HG02763 (cell line): Measurements from ENCODE around the gene OGFOD3.
"Not testable (repeated sequence)": the region's sequence is repeated elsewhere in the genome, so short reads cannot be mapped to it uniquely, and the experiment has no call there.

ENCODE experiments used
- ATAC-seq: cut with Tn5 transposase; IDR thresholded peaks from one replicate; pipeline ENCODE4 v1.9.1; 2021; ENCODE audit warnings: mild to moderate bottlenecking, moderate library complexity; ENCODE audit not compliant: unreplicated experiment

The OGFOD3 gene

DNA sequence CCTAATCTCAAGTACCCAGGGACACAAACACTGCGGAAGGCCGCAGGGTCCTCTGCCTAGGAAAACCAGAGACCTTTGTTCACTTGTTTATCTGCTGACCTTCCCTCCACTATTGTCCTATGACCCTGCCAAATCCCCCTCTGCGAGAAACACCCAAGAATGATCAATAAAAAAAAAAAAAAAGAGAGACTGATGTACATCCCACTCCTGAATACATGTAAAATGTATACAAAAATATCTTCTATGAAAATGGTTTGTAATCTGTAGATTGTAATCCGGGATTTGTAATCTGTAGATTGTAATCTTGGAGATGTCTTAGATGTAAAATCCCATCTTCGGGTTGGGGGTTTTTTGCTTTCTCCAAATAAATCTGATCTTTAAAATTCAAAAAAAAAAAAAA is 41.1 kb downstream of the OGFOD3 start:
- not testable (repeated sequence) for ATAC-seq

DNA sequence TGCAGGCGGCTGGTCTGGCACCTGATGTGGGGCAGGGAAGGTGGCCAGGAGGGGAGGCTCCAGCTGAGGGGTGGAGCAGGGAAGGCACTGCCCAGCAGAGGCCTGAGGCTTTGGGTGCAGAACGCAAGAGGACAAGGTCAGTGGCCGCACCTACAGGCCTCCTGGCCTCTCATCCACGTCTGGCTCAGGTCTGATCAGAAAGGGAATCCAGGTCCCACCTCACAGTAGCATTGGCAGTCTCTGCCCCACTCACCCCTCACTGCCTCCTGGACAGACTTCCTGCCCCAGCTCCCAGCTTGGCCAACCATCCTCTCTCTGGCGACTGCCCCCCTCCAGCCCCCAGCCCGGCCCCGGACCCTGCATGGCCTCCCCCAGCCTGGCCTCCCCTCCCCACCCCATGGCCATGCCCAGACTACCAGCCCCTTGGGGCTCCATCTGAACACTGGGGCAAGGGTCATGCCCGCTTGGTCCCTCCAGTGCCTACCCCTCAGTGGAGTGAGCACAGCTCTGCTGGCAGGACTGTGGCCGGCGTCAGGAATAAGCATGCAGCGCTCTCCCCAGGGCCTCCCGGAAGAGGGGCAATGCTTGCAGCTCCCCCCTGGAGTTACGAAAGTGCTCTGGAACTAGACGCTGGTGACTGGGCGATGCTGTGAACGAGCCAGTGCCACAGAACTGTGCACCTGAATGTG is 42.2 kb downstream of the OGFOD3 start:
- ATAC-seq: no peak

DNA sequence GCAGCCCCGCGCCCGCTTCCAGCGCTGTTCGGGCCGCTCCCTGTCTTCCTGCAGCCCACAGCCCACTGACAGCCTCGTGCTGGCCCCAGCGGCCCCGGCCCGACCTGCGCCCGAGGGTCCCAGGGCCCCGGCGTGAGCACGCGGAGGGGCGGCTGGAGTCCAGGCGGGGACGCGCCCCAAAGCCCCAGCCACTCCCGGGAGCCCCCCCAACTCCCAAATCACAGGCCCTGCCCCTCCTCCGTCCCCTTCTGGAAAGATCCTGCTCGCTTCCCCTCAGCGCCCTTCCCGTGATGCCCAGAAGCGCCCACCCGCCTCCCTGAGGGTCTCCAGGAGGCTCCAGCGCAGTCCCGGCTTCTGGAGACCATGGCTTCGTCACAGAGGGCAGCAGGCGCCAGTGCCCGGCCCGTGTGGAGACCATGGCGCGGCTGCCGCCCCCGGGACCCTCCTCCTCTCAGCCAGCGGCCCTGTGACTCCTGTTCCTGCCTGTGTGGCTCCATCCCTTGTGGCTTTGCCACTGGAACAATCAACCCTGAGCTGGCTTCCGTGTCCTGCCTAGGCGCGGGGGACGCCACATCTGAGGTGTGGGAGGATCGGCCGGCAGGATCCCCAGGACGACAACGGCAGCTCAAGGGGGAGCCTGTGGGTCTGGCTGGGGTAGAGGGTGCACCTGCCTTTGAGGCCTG is 42.9 kb downstream of the OGFOD3 start:
- ATAC-seq: no peak

DNA sequence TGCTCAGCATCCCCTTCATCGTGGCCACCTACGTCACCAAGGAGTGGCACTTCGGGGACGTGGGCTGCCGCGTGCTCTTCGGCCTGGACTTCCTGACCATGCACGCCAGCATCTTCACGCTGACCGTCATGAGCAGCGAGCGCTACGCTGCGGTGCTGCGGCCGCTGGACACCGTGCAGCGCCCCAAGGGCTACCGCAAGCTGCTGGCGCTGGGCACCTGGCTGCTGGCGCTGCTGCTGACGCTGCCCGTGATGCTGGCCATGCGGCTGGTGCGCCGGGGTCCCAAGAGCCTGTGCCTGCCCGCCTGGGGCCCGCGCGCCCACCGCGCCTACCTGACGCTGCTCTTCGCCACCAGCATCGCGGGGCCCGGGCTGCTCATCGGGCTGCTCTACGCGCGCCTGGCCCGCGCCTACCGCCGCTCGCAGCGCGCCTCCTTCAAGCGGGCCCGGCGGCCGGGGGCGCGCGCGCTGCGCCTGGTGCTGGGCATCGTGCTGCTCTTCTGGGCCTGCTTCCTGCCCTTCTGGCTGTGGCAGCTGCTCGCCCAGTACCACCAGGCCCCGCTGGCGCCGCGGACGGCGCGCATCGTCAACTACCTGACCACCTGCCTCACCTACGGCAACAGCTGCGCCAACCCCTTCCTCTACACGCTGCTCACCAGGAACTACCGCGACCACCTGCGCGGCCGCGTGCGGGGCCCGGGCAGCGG is 43.6 kb downstream of the OGFOD3 start:
- no peak for ATAC-seq

DNA sequence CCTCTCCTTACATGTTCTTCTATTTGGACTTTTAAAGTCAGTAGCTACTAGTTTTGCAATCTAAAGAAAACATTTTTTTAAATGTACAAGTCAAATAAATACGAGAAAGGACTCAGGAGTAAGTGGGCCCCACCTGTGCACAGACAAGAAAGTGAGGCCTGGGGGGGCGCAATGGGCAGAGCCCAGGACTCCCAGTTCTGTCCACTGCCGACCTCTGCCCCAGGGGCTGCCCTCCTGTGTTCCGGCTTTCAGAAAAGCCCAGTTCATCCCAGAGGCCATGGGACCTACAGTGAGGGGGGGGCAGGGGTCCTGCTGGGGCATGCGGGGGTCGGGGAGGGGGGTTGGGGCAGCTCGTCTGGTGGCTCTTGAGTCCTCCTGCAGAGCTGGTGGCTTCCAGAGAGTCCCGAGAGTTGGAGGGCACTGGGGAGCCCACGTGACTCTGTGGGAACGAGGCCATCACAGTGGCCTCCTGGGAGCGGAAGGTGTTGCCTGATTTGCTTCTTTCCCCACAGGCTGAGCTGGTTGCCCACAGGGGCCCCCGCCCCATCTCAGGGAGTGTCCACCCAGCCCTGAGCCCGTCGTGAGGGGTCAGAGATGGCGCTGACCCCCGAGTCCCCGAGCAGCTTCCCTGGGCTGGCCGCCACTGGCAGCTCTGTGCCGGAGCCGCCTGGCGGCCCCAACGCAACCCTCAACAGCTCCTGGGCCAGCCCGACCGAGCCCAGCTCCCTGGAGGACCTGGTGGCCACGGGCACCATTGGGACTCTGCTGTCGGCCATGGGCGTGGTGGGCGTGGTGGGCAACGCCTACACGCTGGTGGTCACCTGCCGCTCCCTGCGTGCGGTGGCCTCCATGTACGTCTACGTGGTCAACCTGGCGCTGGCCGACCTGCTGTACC is 44.4 kb downstream of the OGFOD3 start:
- no peak for ATAC-seq

DNA sequence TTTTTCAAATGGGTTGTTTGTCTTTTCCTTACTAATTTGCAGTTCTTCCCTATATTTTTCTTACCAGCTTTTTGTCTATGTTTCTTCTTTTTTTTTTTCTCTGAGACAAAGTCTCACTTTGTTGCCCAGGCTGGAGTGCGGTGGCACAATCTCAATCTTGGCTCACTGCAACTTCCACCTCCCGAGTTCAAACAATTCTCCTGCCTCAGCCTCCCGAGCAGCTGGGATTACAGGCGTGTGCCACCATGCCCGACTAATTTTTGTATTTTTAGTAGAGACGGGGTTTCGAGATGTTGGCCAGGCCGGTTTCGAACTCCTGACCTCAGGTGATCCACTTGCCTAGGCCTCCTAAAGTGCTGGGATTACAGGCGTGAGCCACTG is 45.3 kb downstream of the OGFOD3 start:
- not testable (repeated sequence) for ATAC-seq

DNA sequence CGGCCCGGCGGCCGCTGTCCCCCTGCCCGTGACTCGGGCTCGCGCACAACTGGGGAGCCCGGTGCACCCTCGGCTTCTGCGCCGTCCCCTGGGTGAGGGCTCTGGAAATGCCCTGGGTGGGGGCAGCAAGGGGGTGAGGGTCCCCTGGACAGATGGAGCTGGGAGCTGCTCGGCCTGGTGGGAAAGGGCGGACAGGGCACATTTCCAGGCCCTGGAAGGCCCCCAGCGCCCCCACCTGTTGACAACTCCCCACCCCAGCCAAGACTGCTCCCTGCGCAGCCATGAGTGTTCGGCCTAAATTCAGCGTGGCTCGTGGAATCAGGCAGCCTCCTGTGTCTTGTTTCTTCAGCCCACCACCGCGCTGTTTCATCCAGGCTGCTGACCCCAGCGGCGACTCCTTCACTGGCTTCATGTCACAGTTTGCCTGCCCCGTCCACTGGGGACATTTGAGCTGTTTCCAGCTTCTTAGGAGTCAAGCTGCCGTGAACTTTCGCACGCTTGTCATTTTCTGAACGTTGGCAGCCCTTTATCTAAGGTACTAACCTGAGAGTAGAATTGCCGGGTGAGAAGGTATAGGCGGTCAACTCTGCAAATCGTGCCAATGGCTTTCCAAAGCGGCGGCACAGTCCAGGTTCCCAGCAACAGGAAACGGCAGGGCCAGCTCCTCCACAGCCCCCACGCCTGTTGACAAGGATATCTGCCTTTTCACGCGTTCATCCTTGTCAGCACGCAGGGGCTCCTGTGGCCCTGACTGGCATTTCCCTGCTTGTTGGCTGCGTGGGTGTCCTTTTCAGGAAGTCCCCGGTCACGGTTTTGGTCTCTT is 45.9 kb downstream of the OGFOD3 start:
- ATAC-seq: no peak

DNA sequence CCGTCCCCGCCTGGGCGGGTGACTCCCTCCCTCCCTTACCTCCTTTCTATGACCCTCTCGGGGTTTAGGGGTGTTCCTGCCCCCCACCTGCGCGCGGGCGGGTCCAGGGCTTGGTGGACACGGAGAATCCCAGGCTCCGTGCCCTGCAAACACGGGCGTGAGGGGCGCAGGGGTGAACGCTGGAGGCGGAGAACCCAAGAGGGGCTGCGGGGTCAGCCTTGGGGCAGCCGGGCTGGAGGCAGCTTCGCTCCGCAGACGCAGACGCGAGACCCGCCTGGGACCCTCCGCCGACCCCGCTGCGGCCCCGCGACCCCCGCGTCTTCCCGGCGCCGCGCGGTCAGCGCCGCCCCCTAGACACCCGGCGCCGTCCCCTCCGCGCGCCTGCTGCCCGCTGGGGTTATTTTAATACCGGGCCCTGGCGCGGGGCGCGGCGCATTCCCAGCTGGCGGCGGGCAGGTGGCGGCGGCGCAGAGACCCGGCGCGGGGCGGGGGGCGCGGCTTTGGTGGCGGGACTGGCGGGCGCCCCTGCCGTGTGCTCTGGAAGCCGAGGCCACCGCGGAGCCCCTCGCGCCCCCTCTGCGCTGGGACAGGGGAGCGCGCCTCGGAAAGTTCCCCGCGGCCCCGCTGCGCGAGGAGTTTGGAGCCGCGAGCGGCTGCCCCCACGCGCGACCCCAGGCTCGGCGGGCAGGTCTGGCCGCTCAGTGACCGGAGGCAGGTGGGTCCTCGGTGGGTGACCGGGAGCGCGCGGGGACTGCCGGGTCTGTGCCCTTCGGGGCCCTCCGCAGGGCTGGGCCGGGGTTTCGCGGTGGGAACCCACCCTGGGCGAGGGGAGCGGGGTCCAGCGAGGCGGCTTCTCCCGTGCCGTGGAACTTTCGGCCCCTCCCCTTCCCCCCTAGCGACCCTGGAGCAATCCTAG is 46.8 kb downstream of the OGFOD3 start, which contains the start of gene UTS2R:
Gene UTS2R (plus strand): TSS at position 433 of the 916 bp plus-strand sequence. CDS start 2,560 bp downstream, outside the sequence.
- ATAC-seq: no peak

DNA sequence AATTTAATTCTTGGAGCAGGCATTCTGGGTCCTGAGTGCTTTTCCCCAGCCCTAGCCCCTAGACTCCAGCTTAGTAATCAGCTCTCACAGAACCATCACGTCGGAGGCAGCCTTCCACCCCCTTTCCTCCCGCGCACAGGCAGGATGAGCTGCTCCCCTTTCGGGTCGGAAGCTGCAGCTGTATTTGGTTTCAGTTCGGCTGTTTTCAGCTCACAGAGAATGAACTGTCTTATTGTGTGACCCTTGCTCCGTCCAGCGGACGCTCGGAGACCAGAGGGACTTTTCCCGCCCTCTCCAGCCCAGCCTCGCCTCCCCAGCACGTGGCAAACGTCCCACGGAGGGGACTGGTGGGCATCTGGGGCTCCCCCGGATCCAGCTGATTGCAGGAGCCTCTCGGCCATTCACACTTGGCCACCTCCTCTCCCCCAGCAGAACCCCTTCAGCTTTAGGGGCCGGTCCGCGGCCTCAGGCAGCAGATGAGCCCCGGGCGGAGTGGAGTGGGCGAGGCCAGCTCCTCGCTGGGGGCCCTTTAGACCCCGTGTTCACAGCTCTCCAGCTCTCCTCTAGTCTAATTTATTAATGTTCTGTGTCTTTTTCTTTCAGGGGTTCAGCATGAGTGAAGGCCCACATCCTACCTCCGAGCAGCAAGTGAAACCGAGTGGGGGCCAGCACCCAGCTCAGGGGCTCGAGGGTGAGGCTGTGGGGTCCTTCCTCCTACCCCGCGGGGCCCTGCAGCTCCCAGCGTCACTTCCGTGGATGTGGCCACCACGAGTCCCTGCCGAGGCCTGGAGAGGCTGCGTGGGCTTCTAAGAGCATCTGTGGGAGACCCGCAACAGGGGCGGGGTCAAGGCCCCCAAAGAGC is 47.7 kb downstream of the OGFOD3 start:
- no peak for ATAC-seq

DNA sequence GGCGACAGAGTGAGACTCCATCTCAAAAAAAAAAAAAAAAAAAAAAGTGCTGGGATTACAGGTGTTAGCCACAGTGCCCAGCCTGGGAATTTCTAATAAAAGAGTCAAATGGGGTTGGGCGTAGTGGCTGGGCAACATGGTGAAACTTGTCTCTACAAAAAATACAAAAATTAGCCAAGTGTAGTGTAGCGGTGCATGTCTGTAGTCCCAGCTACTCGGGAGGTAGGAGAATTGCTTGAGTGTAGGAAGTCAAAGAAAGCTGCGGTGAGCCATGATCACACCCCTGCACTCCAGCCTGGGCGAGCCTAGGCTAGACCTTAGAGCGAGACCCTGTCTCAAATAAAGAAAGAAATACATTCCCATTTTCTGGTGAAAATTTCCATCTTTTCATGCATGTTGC is 49.2 kb downstream of the OGFOD3 start:
- ATAC-seq: no peak

DNA sequence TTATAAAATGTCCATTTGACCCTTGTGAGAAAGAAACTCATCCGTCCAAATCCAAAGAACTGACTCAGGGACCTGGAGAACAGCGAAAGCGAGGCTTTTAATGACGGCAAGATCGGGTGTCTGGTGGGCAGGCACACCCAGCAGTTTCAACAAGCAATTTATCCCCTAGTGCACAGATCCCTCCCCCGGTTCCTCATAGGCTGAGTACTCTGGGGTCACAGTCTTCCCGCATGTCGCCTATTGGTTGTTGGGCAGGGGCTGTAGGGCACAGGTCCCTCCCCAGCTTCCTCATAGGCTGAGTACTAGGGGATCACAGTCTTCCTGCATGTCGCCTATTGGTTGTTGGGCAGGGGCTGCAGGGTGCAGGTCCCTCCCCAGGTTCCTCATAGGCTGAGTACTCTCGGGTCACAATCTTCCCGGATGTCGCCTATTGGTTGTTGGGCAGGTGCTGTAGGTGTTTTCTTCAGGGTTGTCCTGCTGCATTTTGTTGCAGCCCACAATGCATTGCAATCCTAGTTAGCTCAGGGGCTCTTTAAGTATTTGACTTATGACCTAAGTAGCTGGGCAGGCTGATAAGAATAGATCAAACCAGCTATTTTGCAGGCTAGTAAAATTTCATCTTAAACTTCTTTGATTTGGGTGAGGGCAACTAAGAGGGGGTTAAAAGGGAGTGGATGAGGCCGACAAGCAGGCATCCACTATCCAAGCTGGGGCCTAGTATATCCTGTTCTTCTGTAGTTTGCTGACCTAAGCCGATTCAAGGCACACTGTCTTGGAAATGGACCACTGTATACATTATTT is 50.5 kb downstream of the OGFOD3 start:
- ATAC-seq: no peak

DNA sequence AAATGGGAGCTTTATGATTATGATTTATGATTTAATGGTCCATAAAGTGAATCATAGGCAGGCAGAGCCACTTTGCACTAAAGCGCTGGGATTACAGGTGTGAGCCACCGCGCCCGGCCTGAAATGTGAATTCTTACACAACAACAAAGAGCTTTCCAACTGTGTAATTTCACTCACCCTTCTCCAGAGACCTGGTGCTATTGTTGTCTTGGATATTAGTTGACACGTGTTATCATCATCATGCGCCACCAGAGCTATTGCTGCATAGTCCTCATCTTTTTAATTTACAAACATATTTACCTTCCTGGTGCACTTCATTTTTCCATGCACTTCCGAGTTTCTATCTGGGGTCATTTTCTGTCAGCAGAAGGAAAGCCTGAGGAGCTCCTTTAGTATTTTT is 51.6 kb downstream of the OGFOD3 start:
- no peak for ATAC-seq

DNA sequence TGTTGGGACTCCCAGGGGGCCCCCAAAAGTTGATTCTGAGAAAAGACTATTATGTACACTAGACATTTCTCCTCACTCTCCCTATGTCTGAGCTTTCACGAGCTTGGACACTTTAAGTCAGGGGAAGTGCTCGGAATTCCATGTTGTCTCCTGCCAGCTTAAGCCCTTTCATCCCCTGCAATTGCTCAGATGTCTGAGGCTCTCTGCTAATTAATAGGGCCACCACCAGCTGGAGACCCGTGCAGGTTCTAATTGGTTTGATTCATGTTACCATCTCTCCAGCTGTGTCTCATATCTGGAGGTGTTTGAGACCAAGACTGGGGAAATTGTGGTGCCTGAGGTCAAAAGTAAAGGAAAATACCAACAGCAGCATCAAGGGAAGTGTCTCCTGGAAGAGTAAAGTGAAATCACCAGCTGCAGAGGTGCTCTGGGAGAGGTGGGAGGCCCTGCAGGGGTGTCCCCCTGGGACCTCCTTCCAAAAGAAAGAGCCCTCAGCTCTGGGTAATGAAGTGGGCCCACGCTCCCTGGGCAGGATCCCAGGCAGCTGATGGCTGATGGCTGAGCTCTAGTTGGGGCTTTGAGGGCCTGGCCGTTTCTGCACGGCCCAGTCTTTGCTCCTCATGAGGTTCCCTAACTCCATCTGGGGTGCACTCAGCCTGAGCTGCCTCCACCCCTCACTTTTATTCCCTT is 52.6 kb downstream of the OGFOD3 start:
- no peak for ATAC-seq

DNA sequence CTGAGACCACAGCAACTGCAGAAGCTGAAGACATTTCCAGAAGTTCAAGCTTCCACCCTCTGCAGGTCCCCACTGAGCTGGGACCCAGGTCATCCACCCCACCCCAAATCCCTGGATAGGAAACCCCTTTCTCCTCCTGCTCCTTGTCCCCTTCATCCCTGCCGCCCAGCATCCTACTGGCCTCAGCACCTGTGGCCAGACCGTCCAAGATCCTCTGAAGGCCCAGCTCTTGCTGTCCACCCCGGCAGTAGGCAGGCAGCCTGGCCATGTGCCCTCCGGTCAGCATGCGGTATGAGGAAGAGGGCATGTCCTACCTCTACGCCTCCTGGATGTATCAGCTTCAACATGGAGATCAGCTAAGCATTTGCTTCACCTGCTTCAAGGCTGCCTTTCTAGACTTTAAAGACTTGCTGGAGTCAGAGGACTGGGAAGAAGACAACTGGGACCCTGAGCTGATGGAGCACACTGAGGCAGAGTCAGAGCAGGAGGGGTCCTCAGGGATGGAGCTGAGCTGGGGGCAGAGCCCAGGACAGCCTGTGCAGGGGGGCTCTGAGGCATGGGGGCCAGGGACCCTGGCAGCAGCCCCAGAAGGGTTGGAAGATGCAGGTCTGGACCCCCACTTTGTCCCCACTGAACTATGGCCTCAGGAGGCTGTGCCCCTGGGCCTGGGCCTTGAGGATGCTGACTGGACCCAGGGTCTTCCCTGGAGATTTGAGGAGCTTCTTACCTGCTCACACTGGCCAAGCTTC is 56.3 kb downstream of the OGFOD3 start:
- ATAC-seq: no peak

DNA sequence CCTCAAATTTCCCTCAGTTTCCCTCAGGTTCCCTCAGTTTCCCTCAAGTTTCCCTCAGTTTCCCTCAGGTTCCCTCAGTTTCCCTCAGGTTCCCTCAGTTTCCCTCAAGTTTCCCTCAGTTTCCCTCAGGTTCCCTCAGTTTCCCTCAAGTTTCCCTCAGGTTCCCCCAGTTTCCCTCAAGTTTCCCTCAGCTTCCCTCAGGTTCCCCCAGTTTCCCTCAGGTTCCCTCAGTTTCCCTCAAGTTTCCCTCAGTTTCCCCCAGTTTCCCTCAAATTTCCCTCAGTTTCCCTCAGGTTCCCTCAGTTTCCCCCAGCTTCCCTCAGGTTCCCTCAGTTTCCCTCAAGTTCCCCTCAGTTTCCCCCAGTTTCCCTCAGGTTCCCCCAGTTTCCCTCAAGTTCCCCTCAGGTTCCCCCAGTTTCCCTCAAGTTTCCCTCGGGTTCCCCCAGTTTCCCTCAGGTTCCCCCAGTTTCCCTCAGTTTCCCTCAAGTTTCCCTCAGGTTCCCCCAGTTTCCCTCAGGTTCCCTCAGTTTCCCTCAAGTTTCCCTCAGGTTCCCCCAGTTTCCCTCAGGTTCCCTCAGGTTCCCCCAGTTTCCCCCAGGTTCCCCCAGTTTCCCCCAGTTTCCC is 58.8 kb downstream of the OGFOD3 start:
- ATAC-seq: not testable (repeated sequence)
